ENCODE data around the gene CBARP.

CBARP gene

GRCh38 chr19:1274852-1275259, 37.1 kb upstream of the CBARP start:
- DNase-seq = no peak

GRCh38 chr19:1274081-1274851, 36.5 kb upstream of the CBARP start:
- DNase-seq = no peak

- no peak for DNase-seq
Measured at GRCh38 chr19:1273263-1274041, 35.6 kb upstream of the CBARP start.

- no peak for DNase-seq
Measured at GRCh38 chr19:1272423-1273262, 34.8 kb upstream of the CBARP start.

- no peak for DNase-seq
Measured at GRCh38 chr19:1271528-1272422, 34.0 kb upstream of the CBARP start.

- no peak for DNase-seq
Measured at GRCh38 chr19:1270854-1271527, 33.2 kb upstream of the CBARP start.

- DNase-seq = no peak
Measured at GRCh38 chr19:1270213-1270853, 32.5 kb upstream of the CBARP start.

- DNase-seq = peak; percentile 84
Measured at GRCh38 chr19:1269478-1270212, 31.8 kb upstream of the CBARP start.

GRCh38 chr19:1269065-1269477, 31.3 kb upstream of the CBARP start, which contains the start of gene CIRBP:
Gene CIRBP (plus strand): TSS chr19:1269332. CDS start chr19:1270934, 1,602 bp downstream.
- DNase-seq = peak; percentile 99

GRCh38 chr19:1268226-1269064, 30.6 kb upstream of the CBARP start:
- no peak for DNase-seq

GRCh38 chr19:1267477-1268225, 29.8 kb upstream of the CBARP start:
- DNase-seq = no peak

- peak; percentile 41 for DNase-seq
Measured at GRCh38 chr19:1266916-1267476, 29.2 kb upstream of the CBARP start.

- DNase-seq = peak; percentile 87
Measured at GRCh38 chr19:1266129-1266915, 28.5 kb upstream of the CBARP start.

- DNase-seq = peak; percentile 79
Measured at GRCh38 chr19:1265615-1266128, 27.9 kb upstream of the CBARP start.

- peak; percentile 85 for DNase-seq
Measured at GRCh38 chr19:1264801-1265614, 27.2 kb upstream of the CBARP start.

- no peak for DNase-seq
Measured at GRCh38 chr19:1263188-1263587, 25.4 kb upstream of the CBARP start.
